GM11168 (cell line): ENCODE measurements around the gene ZNF436.
"Not testable (repeated sequence)": the region's sequence is repeated elsewhere in the genome, so short reads cannot be mapped to it uniquely, and the experiment has no call there.

Source experiments
- in situ Hi-C: fragments of 300-500 bp; cut with MboI; formaldehyde crosslinking; loops from one replicate; pipeline ENCODE4 v1.12.0; 2022; ENCODE audit warnings: low sequenced_read_pairs; ENCODE audit not compliant: unreplicated experiment

The ZNF436 gene

DNA sequence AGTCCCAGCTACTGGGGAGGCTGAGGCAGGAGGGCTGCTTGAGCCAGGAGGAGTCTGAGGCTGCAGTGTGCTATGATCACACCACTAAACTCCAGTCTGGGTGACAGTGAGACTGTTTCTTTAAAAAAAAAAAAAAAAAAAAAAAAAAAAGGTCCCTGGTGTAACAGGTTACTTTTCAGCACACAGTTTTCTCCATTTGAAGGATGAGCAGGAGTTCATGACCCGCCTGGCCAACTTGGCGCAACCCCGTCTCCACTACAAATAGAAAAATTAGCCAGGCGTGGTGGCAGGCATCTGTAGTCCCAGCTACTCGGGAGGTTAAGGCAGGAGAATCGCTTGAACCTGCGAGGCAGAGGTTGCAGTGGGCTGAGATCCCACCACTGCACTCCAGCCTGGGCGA, 37.9 kb downstream of the ZNF436 start:
- in situ Hi-C loops: no loop called here

DNA sequence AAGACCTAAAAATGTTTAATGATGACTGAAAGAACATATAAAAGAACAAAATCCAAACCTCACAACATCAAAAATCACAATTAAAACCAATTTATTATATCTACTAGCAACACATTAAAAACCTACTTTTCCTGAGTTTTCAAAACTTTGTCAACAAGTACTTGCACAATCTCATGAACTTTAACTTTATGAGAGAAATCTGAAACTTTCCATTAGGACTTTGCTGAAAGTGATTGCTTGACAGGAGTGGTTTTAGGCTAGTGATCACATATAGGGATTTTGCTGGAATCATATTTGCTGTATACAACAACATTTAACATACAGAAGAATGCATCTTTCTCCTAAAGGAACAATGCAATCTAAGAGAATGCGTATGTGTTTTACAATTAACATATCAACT, 38.8 kb downstream of the ZNF436 start:
- in situ Hi-C loops: no loop called here

DNA sequence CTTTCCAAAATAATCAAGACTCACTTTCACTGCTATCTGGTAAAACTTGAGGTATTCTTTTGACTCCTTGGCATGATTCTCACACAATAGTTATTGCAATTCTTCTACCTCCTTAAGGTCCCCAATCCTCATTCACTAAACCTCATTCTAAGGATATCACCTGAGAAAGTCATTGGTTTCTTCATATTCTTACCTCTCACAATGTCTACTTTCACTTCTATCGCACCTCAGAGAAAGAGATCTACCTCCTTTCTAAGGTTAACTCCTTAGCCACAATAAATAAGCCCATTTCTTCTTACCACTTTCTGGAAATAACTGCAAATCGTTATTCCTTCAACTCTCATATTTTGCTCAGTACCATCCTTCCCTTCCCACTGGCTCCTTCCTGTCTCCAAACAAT, 44.2 kb downstream of the ZNF436 start:
- in situ Hi-C loops: no loop called here

DNA sequence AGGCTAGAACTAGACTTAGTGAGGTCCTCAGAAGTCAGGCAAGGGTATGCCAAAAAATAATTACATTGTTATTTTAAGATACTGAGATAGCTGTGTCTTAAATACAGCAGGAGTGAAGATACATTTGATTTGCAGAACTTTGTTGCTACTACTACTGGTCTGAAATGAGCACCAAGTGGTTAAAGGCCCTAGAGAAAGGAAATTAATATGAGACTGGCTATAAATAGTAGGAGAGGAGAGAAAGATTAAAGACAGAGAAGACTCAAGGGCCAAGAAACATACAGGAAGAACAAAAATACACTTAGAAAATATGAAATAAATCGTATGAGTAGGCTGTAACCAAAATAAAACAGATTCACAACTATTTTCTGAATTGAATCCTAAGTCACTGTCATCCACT, 46.9 kb downstream of the ZNF436 start:
- in situ Hi-C loops: no loop called here

DNA sequence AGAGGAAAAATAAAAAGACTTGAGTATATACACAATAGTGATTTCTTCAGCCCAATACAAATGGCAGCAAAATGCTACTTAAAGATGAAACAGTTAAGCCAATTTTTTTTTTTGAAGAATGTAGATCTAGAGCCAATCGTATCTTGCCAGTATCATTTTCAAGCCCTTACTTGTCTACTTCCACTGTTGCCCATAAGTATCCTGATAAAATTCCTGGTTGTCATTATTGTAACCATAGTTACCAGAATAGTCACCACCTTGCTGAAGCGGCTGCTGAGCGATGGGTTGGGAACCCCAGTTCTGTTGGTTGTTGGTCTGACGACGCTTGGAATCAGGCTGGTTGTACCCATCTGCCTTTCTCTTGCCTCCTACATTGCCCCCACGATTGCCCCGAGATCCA, 59.4 kb downstream of the ZNF436 start:
- in situ Hi-C loops: not testable (repeated sequence)
